K562 (cell line): Measurements from ENCODE around the gene PIEZO2. TPM values are rescaled to one million over a fixed set of nuclear protein-coding genes. Genes with fewer than 3 reads are reported as not detected.

Experiments used
- CEBPG ChIP-seq, 3 experiments: fragments of 200-800 bp in 1 of 3; sonication (Bioruptor generic) in 1 of 3; sonication (generic) in 1 of 3; formaldehyde crosslinking in 1 of 3; IDR thresholded peaks in 2 of 3; conservative IDR thresholded peaks in 1 of 3; 2 replicates each; pipeline versions ENCODE4 v1.6.1 to v1.8.0; 2016 to 2022; ENCODE audit warnings: missing compliant biosample characterization in 2 of 3, missing genetic modification characterization in 2 of 3, mild to moderate bottlenecking in 1 of 3, missing genetic modification reagents in 1 of 3
- CTCF ChIP-seq, 3 experiments: IDR thresholded peaks in 2 of 3; conservative IDR thresholded peaks in 1 of 3; 2 replicates each; pipeline ENCODE4 v1.5.1; 2011 to 2012; ENCODE audit warnings: low read length in 3 of 3, mild to moderate bottlenecking in 3 of 3, control low read depth in 2 of 3, improper control_type of control experiment in 1 of 3, inconsistent platforms in 1 of 3, low read depth in 1 of 3, mixed read lengths in 1 of 3, moderate library complexity in 1 of 3; ENCODE audit not compliant: insufficient read depth in 2 of 3
- CXXC5 ChIP-seq: fragments of 250-450 bp; sonication (Bioruptor Pico); IDR thresholded peaks from 2 replicates; pipeline ENCODE4 v1.8.0; 2022; ENCODE audit warnings: inconsistent platforms, mild to moderate bottlenecking, moderate library complexity
- DEAF1 ChIP-seq: fragments of 450-650 bp; formaldehyde crosslinking; IDR thresholded peaks from 2 replicates; pipeline ENCODE4 v1.4.0; 2020; ENCODE audit warnings: mild to moderate bottlenecking, moderate library complexity
- ESRRB ChIP-seq: fragments of 250-450 bp; sonication (Bioruptor Pico); IDR thresholded peaks from 2 replicates; pipeline ENCODE4 v1.5.0; 2020; ENCODE audit warnings: mild to moderate bottlenecking, moderate library complexity, borderline replicate concordance
- GABPB1 ChIP-seq: sonication (generic); formaldehyde crosslinking; IDR thresholded peaks from 2 replicates; pipeline ENCODE4 v1.8.0; 2022; ENCODE audit warnings: mild to moderate bottlenecking, missing genetic modification reagents
- IFI16 ChIP-seq: fragments of 250-450 bp; sonication (Bioruptor Pico); IDR thresholded peaks from 2 replicates; pipeline ENCODE4 v2.1.2; 2022; ENCODE audit warnings: mild to moderate bottlenecking, inconsistent platforms
- KLF10 ChIP-seq: fragments of 250-450 bp; sonication (Bioruptor Pico); IDR thresholded peaks from 2 replicates; pipeline ENCODE4 v1.6.1; 2021; ENCODE audit warnings: matching md5 sums
- PCBP1 ChIP-seq: fragments of 200-400 bp; formaldehyde crosslinking; IDR thresholded peaks from 2 replicates; pipeline ENCODE4 v1.6.1; 2018; ENCODE audit warnings: mild to moderate bottlenecking, low read depth, low read length; ENCODE audit not compliant: poor library complexity, severe bottlenecking
- PRDM10 ChIP-seq: fragments of 450-650 bp; IDR thresholded peaks from 2 replicates; pipeline ENCODE4 v1.6.1; 2018; ENCODE audit not compliant: partially characterized antibody
- PREB ChIP-seq: sonication (generic); formaldehyde crosslinking; IDR thresholded peaks from 2 replicates; pipeline ENCODE4 v1.8.1; 2023; ENCODE audit warnings: mild to moderate bottlenecking, missing genetic modification reagents
- RAD21 ChIP-seq, 2 experiments: fragments of 250-450 bp in 1 of 2; fragments of 450-650 bp in 1 of 2; sonication (Bioruptor Pico) in 1 of 2; formaldehyde crosslinking in 1 of 2; IDR thresholded peaks in 1 of 2; conservative IDR thresholded peaks in 1 of 2; 2 replicates each; pipeline versions ENCODE4 v1.4.0 to v1.8.0; 2020 to 2022; ENCODE audit warnings: mild to moderate bottlenecking in 2 of 2, moderate library complexity in 1 of 2
- SMARCE1 ChIP-seq: fragments of 450-650 bp; IDR thresholded peaks from 2 replicates; pipeline ENCODE4 v1.7.1; 2016; ENCODE audit warnings: mild to moderate bottlenecking
- SMC3 ChIP-seq: conservative IDR thresholded peaks from 2 replicates; pipeline ENCODE4 v1.6.1; 2011; ENCODE audit warnings: low read depth, low read length, improper control_type of control experiment; ENCODE audit not compliant: insufficient read depth
- TCFL5 ChIP-seq: fragments of 250-450 bp; sonication (Bioruptor Pico); conservative IDR thresholded peaks from 2 replicates; pipeline ENCODE4 v1.6.1; 2021; ENCODE audit warnings: mild to moderate bottlenecking, moderate library complexity, matching md5 sums
- ZBTB26 ChIP-seq: fragments of 450-650 bp; formaldehyde crosslinking; IDR thresholded peaks from 2 replicates; pipeline ENCODE4 v1.4.0; 2022; ENCODE audit warnings: missing genetic modification characterization
- ZNF778 ChIP-seq: fragments of 450-650 bp; formaldehyde crosslinking; IDR thresholded peaks from 2 replicates; pipeline ENCODE4 v1.4.0; 2020; ENCODE audit warnings: mild to moderate bottlenecking, moderate library complexity
- polyA plus RNA-seq, 8 experiments: library from polyadenylated mRNA; depleted of rRNA in 4 of 8; stranded (reverse) in 5 of 8; unstranded in 3 of 8; fragments of >200 nt; fragmentation: Nextera tagmentation in 2 of 8; fragmentation: Illumina TruSeq in 1 of 8; extraction: Ambion mirVana in 2 of 8; extraction: Trizol in 1 of 8; gene quantifications; 2 replicates each; pipeline versions ENCODE4 v1.2.1 to v1.2.3, GENCODE V29; 2011 to 2014; ENCODE audit warnings: inconsistent platforms in 1 of 8, missing spikeins in 1 of 8
- total RNA-seq, 7 experiments: library from RNA; depleted of rRNA in 6 of 7; stranded (reverse); fragments of >200 nt in 6 of 7; fragmentation: Illumina TruSeq in 2 of 7; extraction: Trizol in 2 of 7; gene quantifications; 2 replicates each; pipeline versions ENCODE4 v1.2.1 to v1.2.3, GENCODE V29; 2011 to 2021; ENCODE audit warnings: low replicate concordance in 1 of 7

Gene PIEZO2
- total and polyA plus RNA-seq, 9 of the 15 experiments (the other 6 are each of a cell fraction or from before 2014, with no cell fraction given), result 0.54 to 4.1 (median 2.0) TPM

GRCh38 chr18:10851824-10852319, 297.5 kb downstream of the PIEZO2 start (continued):
- TF ChIP-seq DEAF1 (CRISPR knock-in tag) (peak; percentile 66), RAD21 (CRISPR knock-in tag; conservative IDR thresholded peaks at IDR 0.05 in 1 of 2, IDR thresholded peaks at IDR 0.05 in 1 of 2) (peak; percentile 84 to 90), SMC3 (peak; percentile 55), KLF10 (CRISPR knock-in tag) (no peak), PCBP1 (no peak), PRDM10 (no peak), TCFL5 (no peak), IFI16 (CRISPR knock-in tag) (no peak), SMARCE1 (no peak), CTCF (IDR thresholded peaks at IDR 0.05 in 2 of 3, conservative IDR thresholded peaks at IDR 0.05 in 1 of 3; ENCODE audit: insufficient read depth in 2 of 3, low read depth in 1 of 3, low read length in 3 of 3) (peak; percentile 61 to 89 (median 66); a peak in 5 of 6 replicates), ESRRB (CRISPR knock-in tag) (no peak), CXXC5 (CRISPR knock-in tag) (no peak), ZNF778 (no peak), ZBTB26 (CRISPR knock-in tag) (no peak), CEBPG (CRISPR knock-in tag; IDR thresholded peaks at IDR 0.05) (no peak), CEBPG (tag; conservative IDR thresholded peaks at IDR 0.05 in 1 of 2, IDR thresholded peaks at IDR 0.05 in 1 of 2) (no peak), GABPB1 (CRISPR knock-in tag) (no peak), PREB (no peak)
